ENCODE results near the gene NAV2.

The NAV2 gene

DNA sequence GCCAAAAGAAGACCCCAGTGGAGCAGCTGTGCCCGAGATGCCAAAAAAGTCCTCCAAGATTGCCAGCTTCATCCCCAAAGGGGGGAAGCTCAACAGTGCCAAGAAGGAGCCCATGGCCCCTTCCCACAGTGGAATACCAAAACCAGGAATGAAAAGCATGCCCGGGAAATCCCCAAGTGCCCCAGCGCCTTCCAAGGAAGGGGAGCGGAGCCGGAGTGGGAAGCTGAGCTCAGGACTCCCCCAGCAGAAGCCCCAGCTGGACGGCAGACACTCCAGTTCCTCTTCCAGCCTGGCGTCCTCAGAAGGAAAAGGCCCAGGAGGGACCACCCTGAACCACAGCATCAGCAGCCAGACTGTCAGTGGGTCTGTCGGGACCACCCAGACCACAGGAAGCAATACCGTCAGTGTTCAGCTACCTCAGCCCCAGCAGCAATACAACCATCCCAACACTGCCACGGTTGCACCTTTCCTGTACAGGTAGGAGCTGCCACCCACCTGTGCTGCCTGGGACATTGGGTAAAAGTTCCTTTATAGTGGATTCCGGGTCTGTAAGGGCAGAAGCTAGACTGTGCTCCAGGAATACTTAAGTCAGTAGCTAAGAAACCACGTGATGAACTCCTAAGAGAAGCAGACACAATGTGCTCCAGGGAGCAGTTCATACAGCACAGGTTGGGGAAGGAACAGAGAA is 221.3 kb downstream of the NAV2 start:
- no peak for DNase-seq

DNA sequence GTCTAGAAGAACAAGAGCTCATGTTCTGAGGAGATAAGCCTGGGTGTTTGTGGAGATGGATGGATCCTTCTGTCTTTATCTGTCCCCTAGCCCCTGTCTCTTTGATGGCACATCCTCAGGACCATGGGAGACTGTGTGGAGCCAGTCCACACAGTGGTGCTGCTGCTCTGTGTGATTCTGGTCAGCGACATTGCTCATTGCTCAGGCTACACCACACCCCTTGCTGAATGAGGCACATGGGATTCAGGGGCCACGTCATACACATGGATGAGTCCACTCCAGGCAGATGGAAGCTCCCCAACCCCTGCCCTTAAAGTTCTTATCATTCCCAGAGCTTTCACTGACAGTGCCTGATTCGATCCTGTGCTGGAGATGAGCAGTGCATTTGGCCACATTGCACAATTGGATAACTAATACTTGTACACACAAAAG is 222.2 kb downstream of the NAV2 start:
- DNase-seq: no peak

DNA sequence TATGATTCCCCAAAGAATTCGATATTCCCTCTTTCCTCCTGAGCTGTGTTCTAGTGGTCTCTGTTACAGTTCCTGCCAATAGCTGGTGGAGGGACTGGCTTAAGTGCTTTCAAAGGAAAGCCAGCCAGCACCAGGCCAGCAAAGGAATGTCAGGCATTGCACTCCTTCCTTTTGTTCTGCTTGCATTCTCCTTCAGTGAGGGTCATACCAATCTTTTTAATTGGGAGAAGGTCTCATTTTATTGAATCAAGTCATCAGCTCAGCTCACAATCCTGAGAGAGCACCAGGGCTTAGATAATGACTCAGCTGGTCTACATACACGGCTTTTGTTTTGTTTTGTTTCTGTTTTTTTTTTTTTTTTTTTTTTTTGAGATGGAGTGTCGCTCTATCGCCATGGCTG is 222.9 kb downstream of the NAV2 start:
- DNase-seq: no peak

DNA sequence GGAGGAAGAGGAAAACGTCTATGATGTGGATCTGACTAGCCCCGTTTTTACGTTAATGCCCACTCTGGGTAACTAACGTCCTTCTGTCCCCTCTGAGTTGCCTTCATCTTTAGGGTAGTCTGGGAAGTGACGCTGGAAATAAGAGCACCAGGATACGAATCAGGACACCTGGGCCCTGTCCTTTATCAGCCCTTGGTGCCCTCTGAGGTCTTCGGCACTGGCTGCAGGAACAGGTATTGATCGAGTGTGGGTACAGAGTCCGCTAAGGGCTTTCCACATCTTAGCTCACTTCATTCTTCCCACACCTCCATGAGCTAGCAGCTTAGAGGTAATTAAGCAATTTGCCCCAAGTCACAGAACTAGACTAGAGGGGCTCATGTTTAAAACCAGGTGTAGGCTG is 223.8 kb downstream of the NAV2 start:
- DNase-seq: no peak

DNA sequence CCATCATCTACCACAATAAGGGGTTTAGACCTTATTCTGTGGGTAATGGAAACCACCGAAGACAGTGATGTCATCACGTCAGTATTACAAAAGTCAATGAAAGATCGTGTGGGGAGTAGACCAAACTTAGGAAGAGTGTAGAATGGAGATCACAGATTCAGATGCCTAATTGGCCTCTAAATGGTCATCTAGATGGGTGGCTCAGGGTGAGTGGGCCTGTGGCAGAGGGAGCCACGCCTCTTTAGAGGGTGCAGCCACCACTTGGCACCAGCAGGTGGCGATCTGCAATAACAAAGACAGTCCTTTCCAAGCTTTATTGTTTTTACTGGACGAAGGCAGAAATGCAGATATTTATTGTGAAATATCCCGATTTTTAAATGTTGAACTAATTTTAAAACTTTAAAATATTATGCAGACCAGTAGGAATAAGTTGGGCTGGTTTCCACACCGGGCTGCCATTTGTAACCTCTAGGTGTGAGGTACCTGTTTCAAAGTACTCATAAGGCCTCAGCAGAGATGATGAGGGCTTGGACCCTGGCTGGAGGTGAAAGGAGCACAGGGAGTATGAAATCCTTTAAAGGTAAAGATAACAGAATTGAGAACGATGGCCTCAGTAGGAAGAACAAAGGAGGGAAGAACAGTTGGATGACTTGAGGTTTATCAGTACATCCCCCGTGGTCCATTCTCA is 225.7 kb downstream of the NAV2 start:
- no peak for DNase-seq

DNA sequence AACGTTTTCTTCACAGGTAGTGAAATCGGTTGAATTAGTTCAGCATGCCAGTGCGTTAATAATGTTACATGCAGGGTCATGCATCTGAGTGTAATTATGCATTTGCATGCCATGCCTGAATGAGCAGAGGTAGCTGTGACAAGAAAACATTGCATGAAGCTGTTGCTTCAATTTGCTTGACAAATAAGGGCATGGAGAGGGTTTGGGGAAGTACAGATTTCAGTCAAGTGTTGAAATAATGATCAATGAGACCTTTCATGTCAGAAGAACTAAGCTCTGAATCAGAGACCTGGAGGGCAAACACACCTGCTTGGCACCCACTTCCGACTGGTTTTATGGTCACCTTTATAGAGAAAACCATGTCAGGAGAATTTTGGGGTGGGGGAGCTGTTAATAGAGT is 226.2 kb downstream of the NAV2 start:
- no peak for DNase-seq

DNA sequence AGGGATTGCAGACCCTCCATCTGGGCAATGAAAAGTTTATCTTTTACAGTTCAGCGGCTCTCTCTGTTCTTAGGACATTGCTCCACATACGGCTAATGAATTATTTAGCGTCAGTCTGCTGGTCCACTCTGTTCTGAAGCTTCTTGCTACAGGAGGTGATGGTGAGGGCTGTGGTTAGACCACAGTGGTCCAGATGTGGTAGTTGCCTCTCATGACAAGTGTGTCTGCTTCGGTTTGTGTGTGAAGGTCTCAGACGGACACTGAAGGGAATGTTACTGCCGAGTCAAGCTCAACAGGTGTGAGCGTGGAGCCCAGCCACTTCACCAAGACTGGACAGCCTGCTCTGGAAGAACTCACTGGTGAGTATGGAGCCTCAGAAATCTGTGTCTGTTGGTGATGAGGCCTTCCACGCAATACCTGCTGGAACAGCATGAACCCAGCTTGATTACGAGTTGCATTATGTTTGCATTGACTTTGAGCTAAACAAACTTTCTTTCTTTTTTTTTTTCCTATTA is 226.8 kb downstream of the NAV2 start:
- DNase-seq: no peak

DNA sequence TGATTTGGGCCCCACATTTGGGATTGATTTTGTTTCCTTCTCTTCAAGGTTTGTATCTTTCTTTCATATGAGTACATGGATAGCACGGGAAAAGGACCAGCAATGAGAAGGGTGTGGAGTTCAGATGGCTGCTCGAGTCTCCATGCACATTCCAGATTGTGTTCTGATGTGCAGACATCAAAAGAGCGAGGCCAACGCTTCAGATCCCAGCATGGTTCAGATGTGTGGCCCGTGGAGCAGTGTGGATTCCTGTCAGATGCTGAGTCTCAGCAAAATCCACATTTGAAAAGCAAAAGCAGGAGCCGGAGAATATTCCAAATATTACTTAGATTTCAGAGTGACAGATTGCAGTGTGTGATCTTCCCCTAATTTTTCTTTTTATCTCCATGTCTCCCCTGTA is 228.2 kb downstream of the NAV2 start:
- DNase-seq: no peak

DNA sequence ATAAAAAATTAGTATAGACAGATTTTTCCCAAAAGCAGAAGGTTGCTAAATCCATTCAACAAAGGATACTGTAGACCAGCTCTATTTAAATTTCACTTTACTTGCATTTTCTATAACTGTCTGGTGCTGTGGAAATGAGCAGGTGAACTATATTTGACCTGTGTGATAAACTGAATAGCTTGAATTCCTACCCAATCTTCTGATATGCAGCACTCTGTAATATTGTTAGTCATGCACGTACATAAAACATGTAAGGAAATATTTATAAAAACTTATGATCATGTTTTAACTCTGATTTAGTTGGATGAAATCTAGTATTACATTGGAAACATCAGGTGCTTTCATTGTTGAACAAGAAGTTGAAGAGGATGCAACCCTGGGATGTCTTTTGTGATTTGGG is 234.0 kb downstream of the NAV2 start:
- DNase-seq: no peak

DNA sequence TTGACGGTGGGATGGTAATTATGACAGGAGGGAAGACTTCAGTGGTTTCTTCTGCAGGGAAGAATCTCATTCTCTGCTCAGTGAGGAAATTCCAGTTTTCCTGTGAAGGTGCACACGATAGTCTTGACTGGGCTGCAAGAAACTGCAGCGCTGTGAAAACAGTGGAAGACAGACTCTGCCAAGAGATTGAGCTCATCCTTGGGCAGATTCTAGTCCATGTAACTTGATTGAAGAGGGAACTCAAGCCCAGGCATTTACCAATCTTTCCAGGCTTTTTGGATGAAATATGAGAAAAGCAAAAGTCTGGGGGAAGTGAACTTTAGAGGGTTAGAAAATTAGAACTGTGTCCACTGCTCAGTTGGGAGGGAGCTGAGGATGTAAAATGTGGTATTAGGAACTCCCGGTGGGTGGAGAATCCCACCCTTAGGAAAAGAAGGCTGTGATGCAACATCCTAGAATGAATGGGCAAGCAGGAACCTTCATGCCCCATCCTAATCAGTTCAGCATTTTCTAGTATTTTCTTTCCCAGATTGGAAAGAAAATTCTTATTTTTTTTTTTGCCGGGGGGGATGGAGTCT is 235.0 kb downstream of the NAV2 start:
- no peak for DNase-seq

DNA sequence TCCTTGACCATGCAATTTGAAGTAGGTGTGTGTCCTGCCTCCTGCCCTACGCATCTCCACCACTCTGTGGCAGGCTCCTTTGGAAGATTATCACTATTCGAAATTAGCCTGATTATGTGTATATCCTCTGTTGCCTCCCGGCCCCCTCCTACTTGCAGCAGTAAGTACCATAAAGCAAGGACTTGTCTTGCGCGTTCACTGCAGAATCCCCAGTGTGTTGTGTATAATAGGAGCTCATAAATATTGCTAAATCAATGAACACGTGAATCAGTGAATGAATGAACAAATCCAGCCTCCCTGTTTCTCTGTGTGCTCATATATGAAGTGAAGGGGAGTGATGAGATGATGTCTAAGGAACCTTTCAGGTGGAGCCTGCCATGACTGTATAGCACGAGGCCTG is 237.0 kb downstream of the NAV2 start:
- DNase-seq: no peak

DNA sequence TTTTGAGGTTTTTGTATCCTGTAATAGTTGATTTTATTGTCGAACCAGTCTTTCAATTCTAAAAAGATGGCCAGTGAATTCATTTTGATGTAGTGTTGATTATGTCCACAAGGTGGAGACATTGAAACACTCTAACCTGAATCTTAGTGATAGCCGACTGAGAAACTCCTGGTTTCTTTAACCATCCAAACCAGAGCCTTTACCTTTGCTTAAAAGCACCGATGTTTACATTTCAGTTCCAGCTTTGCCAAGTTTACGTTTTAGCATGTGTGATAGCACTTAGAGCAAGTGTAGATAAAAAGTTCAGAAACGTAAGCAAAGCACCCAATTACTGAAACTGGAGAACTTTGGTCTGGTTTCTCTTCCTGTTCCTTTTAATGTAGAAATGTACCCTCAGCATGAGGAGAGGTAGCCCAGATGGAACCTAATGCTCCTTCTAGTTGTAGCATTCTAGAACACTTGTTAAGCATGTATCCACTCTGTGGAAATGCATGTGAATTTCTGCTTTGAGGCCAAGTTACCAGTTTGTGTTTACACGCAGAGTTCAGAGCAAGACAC is 239.0 kb downstream of the NAV2 start:
- peak; percentile 39 for DNase-seq

DNA sequence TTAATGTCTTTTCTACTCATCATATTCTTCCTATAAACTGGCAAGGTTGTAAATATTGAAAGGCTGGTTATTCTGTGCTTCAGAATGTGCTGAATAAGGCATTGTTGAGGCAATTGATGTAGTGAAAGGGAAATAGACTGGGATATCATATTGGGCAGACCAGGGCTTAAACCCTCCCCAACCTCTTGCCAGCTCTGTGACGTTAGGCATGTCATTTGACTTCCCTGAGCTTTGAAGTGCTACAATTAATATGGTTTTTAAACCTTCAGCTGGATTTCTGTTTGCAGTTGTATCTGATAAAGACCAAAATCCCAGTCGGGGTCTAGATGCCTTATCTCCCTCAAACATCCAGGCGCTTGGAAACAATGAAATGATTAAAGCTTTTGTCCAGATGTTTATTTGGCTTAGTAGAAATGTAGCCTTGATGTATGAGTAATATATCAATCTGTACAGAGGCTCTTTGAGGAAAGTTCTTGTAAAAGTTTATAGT is 239.5 kb downstream of the NAV2 start:
- DNase-seq: no peak

DNA sequence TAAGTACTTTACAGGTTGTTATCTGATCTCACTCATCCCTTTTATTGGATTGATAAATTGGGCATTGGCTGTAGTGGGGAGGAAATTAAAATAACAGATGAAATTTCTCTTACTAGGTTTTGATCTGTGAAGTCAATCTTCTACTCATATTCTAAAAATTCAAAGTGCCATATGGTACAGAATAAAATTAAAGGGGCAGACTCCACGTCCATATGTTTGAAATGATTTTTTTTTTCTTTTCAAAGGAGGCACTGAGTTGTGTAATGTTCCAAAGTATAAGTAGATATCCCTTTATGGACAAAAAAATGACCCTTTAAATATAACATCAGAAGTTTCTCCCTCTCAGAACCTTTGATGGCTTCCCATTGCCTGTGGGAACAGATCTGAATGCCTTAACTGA is 240.3 kb downstream of the NAV2 start:
- DNase-seq: peak; percentile 24

DNA sequence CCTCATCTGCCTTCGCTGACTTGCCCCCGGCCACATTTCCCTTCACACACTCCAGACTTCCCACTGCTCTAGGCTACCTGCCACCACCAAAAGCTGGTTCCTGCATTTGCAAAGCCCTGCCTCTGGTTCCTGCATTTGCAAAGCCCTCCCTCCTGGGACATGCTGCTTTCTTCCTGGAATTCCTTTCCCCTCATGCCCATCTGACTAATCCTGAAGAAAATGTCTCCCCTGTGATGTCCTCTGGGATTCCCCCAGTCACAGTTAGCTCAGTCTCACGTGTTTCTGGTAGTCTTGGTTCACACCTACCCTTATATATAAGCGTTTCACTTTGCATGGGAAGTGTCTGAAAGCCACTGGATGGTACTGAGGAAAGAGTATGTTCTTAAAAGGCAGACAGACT is 240.7 kb downstream of the NAV2 start:
- DNase-seq: no peak

DNA sequence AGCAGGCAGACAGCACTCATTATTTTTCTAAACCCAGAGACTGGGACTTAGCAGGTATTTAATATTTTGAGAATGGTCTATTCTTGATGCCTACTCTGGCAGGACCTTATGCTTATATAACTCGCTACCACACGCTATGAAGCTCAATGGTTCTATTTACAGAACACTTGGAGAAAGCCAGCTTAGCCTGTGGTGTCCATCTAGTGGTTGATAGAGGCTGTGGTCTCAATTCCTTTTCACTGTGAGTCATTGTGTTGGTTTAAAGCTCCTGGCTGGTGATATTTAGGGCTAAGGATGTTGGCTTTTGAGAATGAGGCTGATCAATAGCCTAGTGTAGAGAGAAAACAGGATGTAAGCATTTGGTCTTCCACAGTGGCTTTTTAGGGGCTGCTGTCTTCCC is 241.3 kb downstream of the NAV2 start:
- peak; percentile 57 for DNase-seq

DNA sequence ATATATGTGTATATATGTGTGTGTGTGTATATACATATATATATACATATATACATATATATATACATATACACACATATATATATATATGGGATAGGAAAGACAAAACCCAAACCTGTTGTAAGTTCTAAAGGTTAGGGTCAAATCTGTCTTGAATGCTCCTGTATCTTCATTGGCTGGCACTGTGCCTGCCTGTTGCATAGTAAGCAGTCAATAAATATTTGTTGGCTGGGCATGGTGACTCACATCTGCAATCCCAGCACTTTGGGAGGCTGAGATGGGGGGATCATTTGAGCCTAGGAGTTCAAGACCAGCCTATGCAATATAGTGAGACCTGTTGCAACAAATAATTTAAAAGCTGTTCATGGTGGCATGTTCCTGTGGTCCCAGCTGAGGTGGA is 242.3 kb downstream of the NAV2 start:
- DNase-seq: no peak

DNA sequence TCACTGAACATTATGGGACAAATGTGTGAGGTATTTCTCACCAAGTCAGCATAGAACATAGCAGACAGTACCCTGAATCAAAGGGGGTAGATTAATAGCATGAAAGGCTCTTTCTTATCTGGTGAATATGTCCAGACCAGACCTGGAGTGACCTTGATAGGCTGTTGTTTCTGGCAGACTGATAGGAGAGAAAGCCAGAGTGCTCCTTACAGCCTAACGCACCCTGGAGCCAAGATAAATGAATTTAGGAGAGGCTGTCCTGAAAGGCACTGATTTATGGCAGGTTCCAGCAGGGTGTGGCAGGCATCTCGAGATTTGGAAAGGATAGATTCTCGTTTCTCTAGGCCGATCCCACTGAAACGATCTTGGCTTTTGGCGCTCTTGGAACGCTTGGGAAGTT is 243.0 kb downstream of the NAV2 start:
- DNase-seq: peak; percentile 85

DNA sequence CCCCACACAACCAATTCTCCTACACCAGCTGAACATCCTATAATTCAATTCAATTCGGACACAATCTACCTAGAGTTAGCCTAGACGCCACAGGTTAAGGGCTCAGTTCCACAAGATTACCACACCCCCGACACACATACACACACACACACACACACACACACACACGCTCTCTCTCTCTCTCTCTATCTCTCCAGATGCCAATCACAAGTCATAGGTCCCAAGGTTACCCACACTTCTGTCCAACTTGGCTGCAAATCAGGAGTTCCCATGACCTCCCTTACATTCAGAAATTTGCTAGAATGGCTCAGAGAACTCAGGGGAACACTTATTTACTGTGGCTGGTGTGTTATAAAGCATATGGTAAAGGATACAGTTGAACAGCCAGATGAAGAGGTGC is 243.6 kb downstream of the NAV2 start:
- peak; percentile 49 for DNase-seq

DNA sequence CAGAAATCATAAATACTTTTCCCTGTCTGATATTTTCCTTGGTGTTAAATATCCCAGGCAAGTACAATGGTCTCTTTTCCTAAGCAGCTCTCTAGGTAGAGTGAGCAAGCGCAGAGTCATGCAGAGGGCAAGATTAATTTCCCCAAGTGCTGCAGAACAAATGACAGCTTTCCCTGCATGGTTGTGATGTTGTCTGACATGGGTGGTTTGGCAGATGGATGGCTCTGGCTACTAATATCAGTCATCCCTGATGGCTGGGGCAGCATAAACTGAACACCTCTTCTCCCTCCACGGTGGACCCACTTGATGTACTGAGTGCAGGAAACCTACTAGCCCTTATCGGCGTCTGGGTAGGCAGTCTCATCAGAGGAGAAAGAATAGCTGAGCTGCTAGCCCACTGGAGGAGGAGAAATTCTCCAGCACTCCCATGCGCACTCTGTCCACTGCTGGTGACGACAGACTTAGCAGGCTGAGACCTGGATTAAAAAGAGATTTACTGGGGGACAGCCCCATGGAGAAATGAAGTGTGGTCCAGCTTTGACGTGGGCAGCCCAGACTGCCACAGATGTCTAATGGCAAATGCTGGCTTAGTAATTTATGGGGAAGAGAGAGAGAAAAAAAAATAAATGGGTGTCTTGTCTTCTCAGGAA is 244.8 kb downstream of the NAV2 start:
- no peak for DNase-seq

DNA sequence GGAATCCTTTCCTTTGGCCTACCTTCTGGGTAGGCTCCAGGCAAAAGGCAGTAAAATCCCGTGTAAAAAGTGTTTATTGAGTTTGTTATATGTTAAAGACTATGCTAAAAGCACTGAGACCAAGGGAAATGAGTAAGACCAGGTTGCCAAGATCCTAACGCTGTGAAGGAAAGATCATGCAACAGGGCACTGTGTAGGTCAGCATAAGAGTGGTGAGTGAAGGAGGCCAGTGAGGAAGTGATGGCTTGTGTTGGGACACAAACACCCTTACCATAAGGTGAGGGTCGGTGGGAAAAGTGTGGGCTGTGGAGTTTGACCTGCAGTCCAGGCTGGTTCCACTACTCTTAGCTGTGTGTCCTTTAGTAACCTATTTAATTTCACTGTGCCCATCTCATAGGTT is 245.6 kb downstream of the NAV2 start:
- DNase-seq: no peak

DNA sequence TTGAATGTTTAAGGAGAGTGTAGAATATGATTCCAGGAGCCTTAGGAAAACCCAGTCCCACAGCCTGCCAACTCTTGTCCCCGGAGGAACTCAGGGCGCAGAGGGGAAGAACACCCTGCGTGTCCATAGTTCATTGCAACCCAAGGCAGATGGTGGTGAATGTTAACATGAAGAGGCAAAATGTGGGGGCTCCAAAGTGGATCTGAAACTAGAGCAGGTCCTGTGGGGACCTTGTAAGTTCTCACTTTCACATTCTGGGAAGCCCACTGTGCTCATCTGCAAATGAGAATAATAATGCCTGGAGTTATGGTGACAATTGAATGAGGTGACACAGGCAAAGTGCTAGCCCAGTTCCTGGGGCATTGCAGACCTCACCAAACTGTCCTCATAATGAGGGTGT is 246.6 kb downstream of the NAV2 start:
- no peak for DNase-seq

DNA sequence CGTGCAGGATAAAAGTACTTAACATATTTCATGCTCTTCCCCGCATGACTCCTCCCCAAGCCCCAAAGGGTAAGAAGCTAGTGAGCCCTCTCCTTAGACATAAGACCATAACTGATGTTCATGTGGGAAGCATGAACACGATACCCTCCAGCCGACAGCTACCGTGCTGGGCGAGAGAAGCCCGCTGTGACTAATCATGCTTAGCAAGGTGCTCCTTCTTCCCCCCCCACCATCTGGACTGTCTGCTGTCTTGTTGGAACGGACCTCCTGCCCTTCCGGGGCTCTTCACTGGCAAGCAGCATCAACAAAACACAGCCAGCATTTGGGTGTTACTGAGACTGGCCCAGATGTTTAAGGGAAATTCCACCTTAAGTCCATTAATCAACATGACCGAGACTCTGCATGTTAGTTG is 247.0 kb downstream of the NAV2 start:
- peak; percentile 98 for DNase-seq
